Astrocyte of the spinal cord (primary cell): ENCODE measurements around the gene SHQ1.

Experiments used
- DNase-seq: peaks from one replicate; pipeline ENCODE4 v3.0.0; 2011; ENCODE audit warnings: low read depth, low spot score
- H3K4me3 ChIP-seq: 2 replicates; pipeline ENCODE4 v1.5.1; 2011; ENCODE audit warnings: low read depth, mild to moderate bottlenecking, low read length, moderate library complexity
- in situ Hi-C: cut with HindIII; loops from 2 replicates; pipeline ENCODE4 v1.10.0; 2017; ENCODE audit warnings: low sequenced_read_pairs
- TF ChIP-seq, protein P1 (sequence below): IDR thresholded peaks from 2 replicates; pipeline ENCODE4 v1.5.1; 2012; ENCODE audit warnings: low read depth, mild to moderate bottlenecking, low read length, inconsistent platforms

SHQ1 gene

GRCh38 chr3:72830452-72831223 lies 17.6 kb downstream of the SHQ1 start:
- H3K4me3 ChIP-seq = no peak overlapping the region
- no peak for DNase-seq
- in situ Hi-C loops = no loop called here
- TF ChIP-seq, protein P1, sequence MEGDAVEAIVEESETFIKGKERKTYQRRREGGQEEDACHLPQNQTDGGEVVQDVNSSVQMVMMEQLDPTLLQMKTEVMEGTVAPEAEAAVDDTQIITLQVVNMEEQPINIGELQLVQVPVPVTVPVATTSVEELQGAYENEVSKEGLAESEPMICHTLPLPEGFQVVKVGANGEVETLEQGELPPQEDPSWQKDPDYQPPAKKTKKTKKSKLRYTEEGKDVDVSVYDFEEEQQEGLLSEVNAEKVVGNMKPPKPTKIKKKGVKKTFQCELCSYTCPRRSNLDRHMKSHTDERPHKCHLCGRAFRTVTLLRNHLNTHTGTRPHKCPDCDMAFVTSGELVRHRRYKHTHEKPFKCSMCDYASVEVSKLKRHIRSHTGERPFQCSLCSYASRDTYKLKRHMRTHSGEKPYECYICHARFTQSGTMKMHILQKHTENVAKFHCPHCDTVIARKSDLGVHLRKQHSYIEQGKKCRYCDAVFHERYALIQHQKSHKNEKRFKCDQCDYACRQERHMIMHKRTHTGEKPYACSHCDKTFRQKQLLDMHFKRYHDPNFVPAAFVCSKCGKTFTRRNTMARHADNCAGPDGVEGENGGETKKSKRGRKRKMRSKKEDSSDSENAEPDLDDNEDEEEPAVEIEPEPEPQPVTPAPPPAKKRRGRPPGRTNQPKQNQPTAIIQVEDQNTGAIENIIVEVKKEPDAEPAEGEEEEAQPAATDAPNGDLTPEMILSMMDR = no peak

DNA sequence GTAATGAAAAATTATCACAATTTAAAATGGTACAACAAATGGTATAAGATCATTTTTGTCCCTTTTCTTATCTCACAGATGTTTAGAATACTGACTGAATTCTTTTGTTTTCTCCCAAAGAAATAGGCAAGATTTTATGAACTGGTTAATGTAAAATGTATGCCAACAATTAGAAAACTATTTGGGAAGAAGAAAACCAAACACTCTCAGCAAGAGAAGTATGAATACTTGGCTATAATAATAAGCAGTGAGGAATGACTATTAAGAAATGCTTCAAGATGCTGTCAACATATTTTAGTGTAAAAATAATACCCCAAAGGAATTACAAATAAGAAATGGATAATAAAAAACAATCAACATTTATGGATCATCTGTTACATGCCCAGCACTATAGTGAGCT lies 18.5 kb downstream of the SHQ1 start:
- no peak overlapping the region for H3K4me3 ChIP-seq
- in situ Hi-C loops = no loop called here
- no peak for DNase-seq
- TF ChIP-seq, protein P1 = no peak

- TF ChIP-seq, protein P1 = no peak
- in situ Hi-C loops = no loop called here
- no peak overlapping the region for H3K4me3 ChIP-seq
- peak; percentile 48 for DNase-seq
Measured at GRCh38 chr3:72821161-72821781, 27.0 kb downstream of the SHQ1 start.

DNA sequence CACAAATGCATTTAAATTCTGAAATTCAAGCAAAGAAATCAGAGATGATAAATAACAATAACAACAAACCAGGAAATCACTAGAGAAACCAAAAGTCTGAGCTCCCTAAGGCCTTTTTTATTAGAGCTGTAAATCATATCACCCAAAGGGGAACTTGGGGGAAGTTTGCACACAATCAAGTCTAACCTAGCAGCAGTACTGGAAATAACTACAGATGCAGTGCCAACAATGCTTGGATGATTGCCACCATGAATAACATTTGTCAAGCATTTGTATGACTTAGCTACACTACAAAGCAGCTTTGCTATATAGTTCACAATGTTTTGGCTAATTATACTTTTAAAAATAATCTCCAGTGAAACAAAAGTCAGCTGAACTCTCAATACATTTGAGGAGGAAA lies 27.8 kb downstream of the SHQ1 start:
- in situ Hi-C loops = no loop called here
- peak; percentile 52 for DNase-seq
- H3K4me3 ChIP-seq = no peak overlapping the region
- TF ChIP-seq, protein P1 = no peak

- H3K4me3 ChIP-seq = no peak overlapping the region
- in situ Hi-C loops = no loop called here
- TF ChIP-seq, protein P1 = no peak
Measured at GRCh38 chr3:72818905-72819304, 29.3 kb downstream of the SHQ1 start.

DNA sequence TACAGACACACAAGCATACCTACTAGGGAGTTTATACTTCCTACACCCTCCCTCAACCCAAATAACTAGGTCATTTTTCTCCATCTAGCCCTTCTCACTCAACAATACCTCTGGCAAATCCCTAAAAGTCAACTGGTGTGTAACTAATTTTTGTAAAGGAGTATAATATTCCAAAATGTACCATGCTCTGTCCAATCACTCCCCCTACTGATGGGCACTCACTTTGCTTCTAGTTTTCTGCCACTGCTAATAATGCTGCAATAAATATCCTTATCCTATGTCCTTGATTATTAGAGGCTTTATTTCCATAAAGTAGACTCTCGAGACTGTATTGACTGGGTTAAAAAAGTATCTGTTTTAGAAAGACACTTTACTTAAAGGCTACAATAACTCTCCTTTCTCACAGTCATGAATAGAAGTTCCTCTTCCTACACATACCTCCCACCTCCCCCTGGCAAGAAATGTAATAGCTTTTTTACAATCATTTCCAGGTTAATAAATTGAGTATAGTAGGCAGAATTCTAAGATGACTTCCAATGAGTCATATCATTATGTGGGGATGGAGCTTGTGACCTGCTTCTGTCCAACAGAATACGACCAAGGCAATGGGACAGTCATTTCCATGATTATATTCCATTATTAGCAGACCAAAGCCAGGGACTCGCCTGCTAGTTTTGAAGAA lies 30.0 kb downstream of the SHQ1 start:
- no peak overlapping the region for H3K4me3 ChIP-seq
- TF ChIP-seq, protein P1 = peak; percentile 74
- DNase-seq = peak; percentile 38
- in situ Hi-C loops = no loop called here

More at GRCh38 chr3:72818905-72819304, 29.3 kb downstream of the SHQ1 start:
- peak; percentile 75 for DNase-seq
